ENCODE results near the gene PCDHA1.

Gene PCDHA1

DNA sequence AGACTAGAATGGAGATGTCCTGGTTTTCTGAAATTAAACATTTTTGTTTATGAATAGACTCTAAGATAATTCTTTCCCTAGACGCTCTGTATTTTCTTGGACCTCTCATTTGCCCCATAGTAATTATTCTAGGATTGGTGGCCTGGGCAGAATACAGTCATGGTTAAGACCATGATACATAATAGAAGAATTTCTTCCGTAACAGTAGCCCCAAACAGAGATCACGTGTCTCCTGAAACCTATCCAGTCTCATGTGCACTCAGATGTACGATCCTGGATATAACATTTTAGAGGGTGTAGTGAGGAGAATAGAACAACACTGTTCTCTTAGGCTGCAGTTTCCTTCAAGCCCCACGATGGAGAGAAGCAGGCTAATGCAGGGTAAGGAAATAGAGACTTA is 202.7 kb downstream of the PCDHA1 start:
- no peak for DNase-seq (ENCODE audit: low read depth, low spot score)

DNA sequence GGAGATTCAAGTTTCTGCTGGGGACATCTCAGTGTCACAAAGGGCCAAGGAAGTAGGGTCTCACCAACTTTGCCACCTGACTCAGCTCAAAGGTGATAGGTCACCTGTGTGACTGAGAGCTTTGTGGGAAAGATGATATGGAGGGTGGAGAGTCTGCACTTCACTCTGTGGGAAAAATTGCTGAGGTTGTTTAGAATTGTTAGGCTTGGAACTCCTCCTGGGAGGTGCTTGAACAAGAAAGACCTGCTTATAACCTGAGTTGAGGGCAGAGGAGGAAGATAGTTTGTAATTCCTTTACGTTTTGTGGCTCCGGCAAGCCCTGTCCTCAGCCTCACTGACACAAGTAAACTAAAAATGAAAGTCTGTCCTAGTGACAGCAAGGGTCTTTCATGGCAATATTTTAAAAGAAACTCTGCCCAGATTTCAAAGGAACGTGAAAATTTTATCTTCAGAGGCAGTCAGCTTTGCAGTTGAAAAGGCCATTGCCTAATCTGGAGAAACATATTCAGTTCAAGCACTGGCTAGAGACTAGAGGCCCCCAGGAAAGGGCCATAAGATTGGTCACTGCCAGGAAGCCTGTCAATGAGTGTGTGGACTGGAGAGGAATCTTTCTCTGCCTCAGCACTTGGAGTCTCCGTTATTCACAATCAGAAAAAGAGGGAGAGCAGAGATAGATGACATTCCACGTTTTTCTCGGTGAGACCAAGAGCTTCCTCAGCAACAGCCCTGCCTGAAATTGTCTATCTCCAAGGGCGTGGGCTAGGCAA is 203.5 kb downstream of the PCDHA1 start:
- DNase-seq (ENCODE audit: low read depth, low spot score) = no peak

DNA sequence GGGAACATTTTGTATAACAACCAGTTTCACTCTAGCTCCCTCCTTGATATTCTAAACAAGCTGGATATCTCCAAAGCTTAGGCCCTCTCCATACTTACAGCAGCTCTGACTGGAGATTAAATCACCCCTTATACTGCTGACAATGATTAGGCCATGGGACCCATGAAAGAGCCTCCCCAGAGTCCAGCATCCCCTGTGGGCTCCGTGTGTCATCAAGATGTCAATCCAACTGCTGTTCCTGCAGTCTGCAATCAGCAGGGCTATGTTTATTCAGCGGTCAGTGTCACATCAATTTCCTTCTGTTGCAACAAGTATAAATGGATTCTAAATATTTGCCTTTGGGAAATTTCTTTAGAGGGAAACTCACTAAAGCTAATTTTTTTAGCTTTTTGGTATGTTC is 206.9 kb downstream of the PCDHA1 start:
- no peak for DNase-seq (ENCODE audit: low read depth, low spot score)

DNA sequence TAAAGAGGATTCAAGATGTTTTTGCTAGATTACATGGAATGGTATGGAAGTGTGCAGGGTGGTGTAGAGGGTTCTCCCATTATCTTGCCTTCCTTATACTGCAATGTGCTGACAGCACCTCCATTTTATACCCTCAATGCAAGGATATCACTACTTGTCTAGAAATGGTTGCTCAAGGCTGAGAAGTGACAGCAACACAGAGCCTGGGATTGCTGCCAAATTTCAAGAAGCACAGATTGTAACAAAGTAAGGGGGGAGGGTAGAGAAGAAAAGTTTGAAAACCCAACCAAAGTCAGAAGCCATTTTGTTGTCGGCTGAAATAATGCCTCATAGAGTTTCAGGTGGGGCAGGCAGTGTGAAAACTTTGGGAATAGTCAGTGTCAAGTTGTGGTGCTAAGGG is 210.1 kb downstream of the PCDHA1 start:
- no peak for DNase-seq (ENCODE audit: low read depth, low spot score)

DNA sequence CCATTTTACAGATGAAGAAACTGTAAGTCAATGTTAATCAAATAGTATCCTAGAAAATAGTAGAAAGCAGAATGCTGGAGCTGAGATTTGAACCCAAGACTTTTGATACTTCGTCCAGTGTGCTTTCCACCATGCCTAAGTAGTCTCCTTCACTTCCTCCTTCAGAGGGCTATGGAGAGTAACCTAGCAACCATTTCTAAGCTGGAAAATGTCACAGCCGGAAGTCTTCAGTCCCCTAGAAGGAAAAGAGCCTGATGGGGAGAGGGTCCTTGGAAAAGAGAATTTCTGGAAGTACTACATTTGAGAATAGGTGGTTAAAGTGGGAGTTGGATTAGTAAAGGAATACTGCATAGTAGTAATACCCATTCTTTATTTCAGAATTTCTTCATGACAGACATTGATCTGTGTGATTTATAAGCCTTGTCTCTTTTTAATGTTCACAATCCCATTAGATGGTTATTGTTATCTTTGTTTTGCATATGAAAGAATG is 213.0 kb downstream of the PCDHA1 start:
- DNase-seq (ENCODE audit: low read depth, low spot score) = no peak

DNA sequence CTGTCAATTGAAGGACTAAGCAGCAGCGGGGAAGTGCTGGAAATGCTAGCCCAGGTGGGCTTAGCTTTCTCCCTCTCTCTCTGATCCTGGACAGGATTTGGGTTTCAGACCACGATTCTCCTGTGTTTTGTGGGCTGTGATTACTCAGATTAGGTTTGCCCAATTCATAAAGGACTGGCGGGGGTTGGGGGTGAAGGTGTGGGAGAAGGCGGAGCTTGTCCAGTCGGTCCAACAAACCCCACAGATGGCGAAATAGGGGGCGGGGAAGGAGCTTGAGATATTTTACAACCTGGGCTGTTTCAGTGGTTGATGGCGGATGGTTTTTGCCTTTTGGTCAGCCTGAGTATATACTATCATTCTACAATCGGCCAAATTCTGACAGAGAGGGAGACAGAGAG is 215.5 kb downstream of the PCDHA1 start:
- DNase-seq (ENCODE audit: low read depth, low spot score) = no peak

DNA sequence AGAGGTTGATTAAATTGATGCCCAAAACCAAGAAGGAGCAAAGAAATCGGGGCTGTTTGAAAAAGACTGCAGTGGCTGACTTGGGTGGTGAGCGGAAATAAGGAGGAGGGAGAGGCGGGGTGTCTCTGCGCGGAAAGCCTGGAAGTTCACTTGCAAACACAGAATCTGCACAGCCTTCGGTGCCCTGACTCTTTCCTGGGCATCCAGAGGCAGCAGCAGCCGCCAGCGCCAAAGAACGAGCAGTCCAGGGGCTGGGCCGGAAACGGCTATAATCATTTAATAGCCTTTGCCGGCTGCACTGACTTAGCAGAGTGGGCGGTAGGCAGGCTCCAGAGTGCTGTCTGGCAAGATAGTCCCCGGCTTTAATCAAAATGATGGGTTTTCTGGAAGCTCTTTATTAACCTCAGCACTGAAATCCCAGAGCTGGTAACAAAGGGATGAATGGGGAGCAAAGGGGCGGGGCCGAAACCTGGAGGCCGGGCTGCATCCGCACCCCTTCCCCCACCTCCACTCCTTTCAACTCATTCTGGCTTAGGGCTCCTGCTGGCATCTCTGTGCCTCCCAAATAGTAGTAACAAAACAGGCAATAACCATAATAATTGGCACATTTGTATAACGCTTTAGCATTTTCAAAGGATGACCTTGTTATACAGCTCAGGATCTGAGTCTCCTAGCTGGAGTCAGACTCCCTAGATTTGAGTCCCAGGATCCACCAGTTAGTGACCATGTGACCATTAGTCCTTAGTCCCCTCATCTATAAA is 216.1 kb downstream of the PCDHA1 start:
- no peak for DNase-seq (ENCODE audit: low read depth, low spot score)

DNA sequence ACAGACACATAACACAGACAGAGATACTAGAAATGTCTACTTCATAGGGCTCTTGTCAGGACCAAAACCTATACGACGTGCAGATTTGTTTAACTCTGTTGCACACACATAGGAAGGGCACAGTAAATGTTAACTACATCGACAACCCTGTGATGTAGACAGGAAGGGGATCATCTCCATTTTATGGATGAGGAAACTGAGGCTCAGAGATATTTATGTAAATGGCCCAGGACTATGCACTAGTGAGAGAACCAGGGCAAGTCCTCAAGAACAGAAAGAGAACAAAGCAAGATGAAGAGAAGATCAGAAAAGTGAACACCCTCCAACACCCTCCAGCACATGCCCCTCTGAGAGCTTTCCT is 216.6 kb downstream of the PCDHA1 start:
- DNase-seq (ENCODE audit: low read depth, low spot score) = no peak

DNA sequence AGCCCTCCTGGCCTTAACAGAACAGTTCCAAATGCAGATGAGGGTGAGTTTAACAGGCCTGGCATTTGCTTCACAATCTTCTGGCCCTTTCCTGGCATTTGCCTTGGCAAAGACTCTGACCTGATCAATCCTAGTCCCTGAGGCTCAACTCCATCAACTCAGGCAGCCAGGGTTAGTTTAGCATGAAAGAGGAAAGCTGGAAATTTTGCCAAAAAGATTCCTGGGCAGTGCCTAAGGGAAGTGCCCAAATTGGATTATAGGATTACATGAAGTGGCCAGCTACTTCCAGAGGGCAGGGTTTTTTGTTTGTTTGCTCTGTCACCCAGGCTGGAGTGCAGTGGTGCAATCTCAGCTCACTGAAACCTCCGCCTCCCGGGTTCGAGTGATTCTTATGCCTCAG is 217.1 kb downstream of the PCDHA1 start:
- DNase-seq (ENCODE audit: low read depth, low spot score) = no peak

DNA sequence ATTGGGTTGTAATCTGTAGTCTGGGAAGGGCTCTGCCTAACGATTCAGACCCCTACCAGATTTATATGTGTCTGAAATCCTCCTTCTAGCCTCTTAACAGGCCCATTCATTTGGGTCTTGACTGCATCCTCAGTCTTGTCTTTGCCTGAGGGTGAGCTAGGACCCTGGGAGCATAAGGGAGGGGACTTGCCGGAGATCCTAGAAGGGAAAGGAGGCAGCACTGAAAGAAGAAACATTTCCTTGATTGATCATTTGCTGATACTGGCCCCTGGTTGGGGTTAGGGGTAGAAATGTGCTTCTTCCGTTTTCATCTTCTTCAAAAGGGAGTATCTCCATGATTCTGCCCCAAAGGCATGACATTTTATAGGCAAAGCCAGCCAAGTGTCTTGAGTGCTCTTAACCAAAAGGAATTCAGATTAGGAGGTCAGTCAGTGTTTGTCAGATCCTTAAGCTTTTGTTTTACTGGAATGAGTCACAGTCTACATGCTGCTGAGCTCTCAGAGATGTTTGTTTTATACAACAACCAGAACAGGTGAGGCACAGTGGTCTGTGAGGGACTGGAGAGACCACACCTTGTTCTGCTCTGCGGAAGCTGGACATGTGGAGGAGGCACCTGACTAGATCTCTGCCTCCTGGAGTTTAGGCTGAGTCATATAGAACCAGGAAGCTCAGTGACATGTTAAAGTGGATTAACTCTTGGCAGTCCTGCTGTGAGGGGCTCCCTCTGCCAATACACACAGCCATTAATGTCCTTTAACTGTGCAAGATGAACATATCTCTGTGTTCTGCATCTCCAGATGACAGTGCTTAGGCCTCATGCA is 218.1 kb downstream of the PCDHA1 start:
- no peak for DNase-seq (ENCODE audit: low read depth, low spot score)

DNA sequence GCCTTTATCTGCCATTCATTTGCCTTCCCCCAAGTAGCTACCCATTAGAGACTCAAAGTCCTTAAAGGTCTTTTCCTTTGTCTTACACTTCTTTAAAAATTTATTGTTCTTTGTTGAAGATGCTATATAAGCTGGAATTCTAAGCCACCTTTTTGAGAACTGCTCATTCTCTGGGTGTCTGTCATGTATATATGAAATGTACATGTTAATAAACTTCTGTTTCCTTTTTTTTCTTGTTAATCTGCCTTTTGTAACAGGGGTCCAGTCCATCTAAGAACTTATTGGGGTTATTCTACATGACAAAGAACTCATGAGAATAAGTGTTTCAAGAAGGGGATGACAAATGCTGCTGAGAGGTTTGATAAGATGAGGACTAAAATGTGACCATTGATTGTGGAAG is 221.9 kb downstream of the PCDHA1 start:
- DNase-seq (ENCODE audit: low read depth, low spot score) = no peak

DNA sequence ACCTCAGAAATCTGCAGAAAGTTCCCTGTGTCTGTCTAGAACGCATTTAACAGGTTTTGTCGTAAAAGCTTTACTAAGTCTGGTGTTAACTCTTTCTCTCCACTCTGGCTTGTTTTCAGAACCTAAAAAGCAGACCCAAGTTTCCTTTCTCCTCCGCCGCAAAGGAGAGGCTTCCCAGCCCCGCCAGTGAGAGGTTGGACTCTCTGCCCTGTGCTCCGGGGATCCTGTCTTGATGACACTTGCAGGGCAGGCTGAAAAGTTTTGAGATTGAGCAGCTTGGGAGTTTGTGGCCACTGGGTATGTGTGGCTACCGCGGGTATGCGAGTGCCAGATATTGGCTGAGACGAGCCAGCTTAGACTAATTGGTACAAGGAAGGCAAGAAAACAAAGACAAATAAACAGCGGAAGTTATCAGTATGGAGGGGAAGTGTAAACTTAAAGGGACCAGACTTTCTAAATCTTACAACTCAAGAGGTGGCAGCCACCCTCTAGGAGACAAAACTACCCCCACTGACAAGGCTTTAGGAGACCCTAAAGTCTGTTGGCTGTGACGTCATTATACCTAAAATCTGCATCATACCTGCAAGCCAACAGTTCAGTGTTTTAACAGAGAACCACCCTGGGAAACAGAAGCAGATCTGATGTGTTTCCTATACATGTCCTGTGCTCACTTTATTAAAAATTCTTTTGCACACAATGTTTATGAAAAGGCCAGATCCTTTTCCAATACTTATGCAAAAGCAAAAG is 224.3 kb downstream of the PCDHA1 start:
- no peak for DNase-seq (ENCODE audit: low read depth, low spot score)

DNA sequence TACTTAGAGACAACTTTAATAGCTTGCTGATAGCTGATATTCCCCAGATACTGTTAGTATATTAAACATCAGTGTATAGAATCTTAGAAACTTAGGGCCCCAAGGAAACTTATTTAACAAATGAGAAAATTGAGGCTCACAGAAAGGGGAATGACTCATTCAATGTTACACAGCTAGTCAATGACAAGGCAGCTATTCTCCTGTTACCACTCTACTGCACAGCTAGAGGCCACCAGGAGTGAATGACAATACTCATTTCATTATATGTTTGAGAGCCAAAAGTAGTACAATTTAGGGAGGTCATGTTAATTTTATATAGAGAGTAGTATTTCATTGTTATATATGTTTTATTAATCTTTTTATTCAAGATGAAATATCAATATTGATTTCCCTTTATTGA is 232.0 kb downstream of the PCDHA1 start:
- DNase-seq (ENCODE audit: low read depth, low spot score) = no peak

DNA sequence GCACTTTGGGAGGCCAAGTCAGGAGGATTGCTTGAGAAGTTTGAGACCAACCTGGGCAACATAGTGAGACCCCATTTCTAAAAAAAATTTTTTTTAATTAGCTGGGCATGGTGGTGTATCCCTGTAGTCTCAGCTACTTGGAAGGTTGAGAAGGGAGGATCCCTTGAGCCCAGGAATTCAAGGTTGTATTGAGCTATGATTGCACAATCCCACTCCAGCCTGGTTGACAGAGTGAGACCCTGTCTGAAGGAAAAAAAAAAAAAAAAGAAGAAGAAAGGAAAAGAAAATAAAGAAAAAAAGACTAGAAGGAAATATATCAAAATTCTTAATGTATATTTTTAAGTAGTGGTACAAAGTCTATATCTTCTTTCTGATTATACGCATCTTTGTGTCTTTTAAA is 236.4 kb downstream of the PCDHA1 start:
- DNase-seq (ENCODE audit: low read depth, low spot score) = no peak

DNA sequence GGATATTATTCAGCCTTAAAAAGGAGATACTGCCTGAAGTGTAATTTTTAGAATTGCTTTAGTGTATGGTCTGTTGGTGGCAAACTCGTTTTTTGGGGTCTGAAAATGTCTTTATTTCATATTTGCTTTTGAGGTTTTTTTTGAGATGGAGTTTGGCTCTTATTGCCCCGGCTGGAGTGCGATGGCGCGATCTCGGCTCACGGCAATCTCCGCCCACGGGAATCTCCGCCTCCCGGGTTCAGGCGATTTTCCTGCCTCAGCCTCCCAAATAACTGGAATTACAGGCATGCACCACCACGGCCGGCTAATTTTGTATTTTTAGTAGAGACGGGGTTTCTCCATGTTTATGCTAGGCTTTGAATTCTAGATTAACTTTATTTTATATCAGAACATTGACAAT is 245.1 kb downstream of the PCDHA1 start:
- no peak for DNase-seq (ENCODE audit: low read depth, low spot score)

DNA sequence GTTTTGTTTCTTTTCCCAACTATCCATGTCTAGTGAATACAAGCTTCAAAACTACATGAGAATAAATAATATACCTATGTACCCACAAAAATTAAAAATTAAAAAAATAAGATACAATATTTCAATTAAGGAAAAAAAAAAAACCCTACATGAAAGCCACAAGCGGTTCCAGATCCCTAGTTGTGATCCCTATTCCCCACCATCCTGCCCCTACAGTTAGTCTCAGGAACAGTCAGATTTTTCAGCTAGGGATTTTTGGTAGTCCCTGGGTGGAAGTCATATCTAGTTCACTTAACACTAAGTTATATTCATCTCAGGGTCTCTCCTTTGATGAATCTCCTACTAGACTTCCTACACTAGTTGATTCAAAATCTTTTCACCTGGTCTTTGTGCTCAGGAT is 246.7 kb downstream of the PCDHA1 start:
- no peak for DNase-seq (ENCODE audit: low read depth, low spot score)

DNA sequence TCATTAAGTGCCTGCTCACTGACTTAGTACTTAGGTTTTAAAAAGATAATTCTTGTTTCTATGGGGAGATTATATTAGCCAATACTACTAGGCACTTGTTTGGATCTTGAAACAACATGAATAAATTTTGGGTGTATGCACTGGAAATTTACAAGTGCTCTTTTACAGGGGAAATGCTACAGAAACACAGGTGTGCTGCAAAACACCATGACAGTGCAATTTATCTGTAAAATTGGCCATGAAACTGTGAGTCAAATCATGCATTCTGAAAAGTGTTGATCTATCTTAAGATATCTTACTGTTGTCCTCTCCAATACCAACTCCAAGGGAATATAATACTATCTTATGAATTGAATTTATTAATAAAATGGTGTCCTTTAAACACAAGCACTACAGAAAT is 253.1 kb downstream of the PCDHA1 start:
- no peak for DNase-seq (ENCODE audit: low read depth, low spot score)

DNA sequence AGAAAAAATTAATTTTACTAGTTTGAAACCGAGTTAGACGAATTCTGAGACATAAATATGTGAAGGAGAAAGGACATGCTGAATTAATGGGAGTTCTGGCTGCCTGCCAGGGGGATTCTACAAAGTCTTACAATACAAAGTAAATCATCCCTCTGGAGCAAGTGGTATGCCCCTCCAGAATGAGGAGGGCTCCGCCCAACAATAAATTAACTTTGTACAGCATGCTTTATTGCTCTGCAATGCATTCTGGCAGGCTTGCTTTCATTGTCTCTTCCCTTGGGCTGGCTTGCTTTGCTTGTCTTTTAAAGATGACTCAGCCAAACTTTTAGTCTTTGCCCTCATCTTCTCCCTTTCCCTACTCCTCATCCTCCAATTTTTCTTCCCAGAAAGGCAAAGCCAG is 253.6 kb downstream of the PCDHA1 start:
- DNase-seq (ENCODE audit: low read depth, low spot score) = no peak

DNA sequence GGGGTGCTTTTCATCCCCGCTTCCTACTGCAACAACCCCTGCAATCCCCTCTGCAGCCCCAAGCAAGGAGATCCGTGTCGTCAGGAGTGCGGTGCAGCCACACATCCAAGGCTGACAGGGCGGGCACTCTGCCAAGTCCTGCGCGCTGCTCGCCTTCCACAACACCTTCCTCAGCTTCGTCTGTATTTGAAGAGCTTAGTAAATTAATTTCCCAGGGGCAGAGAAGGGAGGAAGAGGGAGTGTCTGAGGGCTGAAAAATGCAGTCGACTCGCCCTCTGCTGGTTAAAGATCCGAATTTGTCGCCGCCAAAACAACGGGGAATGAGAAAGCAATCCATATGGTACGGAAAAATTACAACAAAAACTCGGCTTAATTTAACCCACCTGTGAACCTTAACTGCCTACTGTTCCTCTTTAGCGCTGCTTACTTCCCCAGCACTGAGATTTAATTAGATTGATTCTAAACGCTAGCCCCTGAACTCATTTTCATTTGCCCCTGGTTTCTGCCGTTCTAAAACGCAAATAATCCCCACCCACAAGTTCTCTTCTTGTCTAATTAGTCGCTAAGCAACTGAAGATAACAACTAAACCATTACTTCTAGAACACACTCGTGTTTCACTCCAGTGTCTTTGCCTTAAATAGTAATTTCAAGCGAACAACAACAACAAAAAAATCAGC is 254.3 kb downstream of the PCDHA1 start:
- DNase-seq (ENCODE audit: low read depth, low spot score) = no peak

DNA sequence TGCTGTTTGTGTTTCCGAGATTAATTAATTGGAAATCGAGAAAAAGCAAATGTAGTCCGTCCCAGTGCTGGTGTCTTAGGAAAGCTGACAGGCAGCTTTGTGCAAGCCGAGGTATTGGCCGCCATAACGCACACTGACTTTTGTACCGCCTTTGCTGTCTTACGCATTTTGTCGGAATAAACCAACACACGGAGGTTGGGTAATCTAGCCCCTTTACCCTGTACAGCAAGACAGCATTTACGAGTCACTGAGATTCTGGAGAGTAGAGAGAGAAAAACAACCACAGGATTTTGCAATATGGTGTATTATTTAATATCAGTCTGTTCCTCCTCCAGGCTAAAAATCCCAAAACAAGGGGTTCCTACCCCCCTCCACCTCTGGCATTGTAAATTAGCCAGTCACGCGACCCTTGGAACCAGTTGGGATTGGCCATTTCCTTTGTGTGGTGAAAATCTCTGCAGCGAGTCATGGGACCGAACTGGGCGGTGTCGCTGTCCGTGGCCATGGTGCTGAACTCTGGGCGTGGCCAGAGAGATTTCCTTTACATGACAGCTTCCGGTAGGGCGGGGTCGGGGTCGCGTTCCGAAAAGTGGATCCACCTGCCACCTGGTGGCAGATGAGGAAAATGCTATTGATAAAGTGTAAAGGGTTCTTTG is 255.0 kb downstream of the PCDHA1 start:
- DNase-seq (ENCODE audit: low read depth, low spot score) = no peak

DNA sequence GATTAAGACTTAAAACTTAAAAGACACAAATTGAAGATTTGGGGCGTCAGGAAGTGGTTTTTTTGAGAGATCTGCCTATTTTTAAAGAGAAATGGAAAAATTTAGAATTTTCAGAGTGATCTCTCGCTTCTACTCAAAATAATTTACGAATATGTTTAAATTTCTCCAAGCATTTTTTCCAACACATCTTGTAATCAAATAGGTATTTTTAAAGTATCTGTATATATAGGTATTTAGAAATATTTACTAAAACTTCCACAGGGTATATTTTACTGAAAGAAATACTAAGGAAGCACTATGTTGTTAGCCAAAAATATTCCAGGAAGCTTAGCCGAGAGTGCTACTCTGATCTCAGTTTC is 255.5 kb downstream of the PCDHA1 start:
- DNase-seq (ENCODE audit: low read depth, low spot score) = no peak
